HG03439 (cell line): ENCODE measurements around the gene CXCL14.
A peak's percentile ranks its signal among the peaks of the same experiment; 100 is the strongest.

Experiments used
- ATAC-seq: cut with Tn5 transposase; IDR thresholded peaks from one replicate; pipeline ENCODE4 v1.9.1; 2021; ENCODE audit warnings: mild to moderate bottlenecking, moderate library complexity; ENCODE audit not compliant: unreplicated experiment

The CXCL14 gene

DNA sequence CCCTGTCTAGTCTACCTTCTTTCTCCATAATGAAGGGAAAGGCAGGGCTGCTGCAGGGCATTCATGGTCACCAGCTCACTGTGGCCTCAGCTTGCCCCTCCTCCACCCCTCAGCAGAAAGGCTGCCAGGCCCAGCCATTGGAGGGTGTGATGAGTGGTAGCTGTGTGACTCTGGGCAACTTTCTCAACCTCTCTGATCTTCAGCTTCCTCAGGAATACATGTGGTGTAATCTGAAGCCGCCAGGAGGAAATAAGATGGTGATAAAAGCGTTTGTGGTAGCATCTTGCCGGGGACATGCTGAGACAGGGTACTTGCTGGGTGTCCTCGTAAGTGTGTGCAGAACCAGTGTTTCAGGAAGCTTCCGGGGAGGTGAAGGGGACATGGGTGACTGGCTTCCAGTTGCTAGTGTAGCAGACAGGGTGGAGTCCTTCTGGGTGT, 9.8 kb downstream of the CXCL14 start:
- no peak for ATAC-seq

DNA sequence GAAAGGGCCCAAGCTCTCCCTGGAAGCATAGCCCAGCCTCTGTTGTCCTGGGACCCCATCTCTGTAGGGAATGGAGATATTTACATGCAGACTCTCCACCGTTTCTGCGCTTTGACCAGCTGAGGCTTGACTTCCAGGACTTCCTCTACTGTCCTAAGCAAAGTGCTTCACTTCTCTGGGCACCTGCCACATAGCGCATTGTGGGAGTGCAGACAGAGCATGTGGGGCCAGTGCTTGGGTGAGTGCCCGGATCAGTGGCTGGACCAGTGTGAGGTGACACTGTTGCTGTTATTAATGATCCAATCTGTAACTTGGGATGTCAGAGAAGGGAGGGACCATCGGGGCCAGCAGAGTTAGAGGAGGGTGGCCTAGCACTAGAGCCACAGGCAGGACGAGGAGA, 10.5 kb downstream of the CXCL14 start:
- no peak for ATAC-seq

DNA sequence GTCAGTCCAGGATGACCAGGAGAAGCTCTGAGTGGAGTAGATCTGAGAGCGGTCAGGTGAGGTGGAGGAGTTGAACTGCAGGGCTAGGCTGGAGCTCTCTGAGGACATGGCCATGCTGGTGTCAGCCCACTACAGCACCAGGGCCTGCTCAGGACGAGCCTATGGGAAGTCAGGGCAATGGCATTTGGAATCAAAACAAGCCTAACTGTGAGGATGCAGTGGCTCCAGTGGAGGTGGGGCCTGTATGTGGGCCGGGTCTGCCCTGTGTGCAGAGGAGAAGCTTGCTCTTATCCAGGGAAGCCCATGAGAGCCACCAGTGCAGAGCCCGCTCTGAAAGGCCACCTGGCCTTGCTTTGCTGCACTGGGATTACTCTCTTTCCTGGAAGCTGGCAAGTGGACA, 11.1 kb downstream of the CXCL14 start:
- no peak for ATAC-seq

DNA sequence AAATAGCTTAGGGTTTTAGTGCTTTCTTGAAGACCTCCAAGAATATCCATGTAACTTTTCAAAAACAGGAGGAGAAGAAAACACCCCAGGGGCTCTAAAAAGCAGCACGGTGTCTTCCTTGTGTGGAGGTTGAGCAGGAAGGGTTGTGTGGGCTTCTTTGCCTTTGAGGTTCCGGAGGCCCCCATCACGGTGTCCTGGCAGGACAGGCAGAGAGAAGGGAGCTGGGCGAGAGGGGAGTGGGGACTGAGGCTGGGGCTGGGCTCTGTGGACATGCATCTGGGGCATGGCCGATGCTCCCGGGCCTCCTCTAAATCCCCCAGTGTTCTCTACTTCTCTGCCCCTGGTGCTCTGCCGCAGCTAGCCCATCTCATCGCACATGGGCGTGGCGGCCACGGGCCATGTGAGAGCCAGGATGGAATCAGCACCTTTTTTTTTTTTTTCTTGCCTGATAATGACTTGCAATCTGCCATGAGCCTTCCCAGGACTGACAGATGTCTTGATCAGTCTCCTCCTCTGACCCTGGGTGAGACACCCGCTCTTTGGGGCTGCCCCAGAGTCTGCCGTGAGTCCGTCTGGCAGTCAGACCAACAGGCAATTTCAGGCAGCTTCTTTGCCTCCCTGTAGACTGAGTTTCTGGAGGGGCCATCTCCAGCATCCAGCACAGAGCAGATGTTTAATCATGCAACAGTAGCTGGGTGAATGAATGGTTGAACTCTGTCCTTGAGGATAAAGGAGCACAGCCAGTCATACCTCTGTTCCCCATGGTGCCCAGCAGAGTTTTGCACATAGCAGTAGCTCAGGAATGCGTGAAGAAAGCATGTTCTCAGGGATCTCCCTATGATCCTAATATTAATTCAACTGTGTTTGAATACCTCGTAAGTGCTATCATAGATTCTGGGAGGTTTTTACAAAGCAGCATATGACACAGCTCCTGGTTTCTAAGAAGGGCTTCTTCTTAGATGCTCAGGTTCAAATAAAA, 12.1 kb downstream of the CXCL14 start:
- ATAC-seq, result no peak

DNA sequence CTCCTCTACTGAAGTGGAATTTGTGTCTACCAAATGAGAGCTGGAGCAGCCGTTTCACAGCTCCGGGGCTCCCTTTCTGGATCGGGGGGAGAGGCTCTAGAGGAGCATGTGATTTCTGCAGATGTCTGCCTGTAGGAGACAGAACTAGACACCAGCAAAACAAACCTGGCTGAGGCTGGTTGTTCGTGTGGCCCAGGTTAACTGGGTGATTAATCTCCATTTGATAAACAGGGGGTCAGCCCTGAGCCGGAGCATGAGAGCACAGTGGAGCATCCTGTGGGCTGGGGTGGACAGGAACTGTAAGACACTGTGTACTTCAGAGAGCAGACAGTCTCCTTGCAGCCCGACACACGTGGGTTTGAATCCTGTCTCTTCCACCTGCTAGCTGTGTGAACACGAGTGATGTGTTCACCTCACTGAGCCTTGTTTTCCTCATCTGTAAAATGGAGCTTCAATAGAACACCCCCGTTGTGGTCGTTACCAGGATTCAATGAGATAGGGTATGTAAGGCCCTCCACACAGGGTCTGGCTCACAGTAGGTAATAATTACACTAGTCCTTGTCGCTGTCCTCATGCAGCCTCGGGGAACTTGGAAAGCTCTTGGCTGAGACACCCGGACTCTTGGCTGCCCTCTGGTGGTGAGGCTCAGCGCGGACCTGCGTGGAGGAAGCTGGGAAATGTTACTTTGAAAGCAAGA, 12.9 kb downstream of the CXCL14 start:
- no peak for ATAC-seq

DNA sequence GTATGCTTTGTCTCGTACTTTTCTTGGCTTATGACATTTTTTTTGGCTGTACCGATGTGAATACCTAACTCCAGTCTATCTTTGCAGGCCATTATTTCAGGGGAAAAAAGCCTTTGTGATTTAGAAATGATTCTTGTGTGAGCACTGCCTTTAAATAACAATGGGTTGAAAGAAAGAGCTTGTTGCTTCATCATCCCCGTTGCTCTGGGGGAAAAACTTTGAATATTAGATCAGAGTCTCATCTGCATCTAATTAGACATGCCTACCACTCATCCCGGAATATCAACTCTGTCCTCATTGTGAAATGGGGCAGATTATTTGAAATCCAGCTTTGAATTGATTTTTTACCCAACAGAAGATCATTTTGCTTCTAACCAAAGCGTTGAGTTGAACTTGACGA, 13.5 kb downstream of the CXCL14 start:
- ATAC-seq, result no peak

DNA sequence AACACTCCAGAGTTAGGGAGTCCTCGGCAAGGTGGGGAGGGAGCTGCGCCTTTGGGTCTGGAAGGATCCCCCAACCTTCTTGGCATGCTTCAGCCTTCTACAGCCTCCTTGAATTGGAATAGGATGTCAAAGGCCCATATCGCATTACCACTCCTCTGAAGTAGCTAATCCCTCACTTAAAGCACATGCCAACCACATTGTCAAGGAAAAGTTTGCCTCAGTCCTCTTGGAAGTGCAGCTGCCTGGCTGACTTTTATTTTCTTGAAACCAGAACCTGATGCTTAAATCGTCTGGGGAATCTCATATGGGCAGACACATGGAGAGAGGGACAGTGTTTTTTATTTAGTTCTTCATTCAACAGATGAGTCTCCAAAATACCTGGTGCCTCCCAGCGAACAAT, 14.5 kb downstream of the CXCL14 start:
- no peak for ATAC-seq

DNA sequence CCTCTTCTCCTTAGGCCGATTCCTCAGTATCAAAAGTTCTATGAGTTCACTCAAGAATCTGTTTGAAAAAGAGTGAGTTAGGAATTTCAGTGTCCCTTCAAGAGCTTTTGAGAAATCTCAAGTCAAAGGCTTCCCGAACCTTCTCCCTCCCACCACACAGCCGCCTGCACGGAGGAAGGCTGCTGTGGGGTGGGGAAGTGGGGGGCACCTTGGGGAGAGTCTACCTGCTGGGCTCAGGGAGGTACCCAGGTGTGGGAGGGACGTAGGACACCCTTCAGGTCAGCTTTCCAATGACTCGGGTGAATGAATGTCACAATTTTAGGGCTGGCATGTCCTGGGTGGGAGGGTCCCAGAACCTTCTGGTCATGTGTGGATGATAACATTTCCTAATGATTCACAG, 17.5 kb downstream of the CXCL14 start:
- no peak for ATAC-seq

DNA sequence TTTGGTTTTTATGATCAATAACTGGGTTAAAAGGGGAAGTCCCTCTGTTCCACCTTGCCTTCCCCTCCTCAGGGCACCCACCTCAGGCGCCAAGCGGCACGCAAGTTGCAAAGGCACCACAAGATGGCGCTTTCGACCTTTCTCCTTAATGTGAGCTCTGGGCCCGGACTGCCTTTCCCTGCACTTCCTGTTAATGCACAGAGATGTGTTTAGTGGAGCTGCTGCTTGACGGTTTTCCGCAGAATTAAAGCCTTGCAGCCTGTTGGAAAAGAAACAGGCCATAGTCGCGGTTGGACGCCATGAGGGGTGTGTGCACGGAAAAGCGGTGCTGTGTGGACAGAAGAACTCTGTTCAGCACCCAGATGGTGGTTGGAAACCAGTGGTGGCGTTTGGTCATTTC, 17.9 kb downstream of the CXCL14 start:
- ATAC-seq, result peak; percentile 91

DNA sequence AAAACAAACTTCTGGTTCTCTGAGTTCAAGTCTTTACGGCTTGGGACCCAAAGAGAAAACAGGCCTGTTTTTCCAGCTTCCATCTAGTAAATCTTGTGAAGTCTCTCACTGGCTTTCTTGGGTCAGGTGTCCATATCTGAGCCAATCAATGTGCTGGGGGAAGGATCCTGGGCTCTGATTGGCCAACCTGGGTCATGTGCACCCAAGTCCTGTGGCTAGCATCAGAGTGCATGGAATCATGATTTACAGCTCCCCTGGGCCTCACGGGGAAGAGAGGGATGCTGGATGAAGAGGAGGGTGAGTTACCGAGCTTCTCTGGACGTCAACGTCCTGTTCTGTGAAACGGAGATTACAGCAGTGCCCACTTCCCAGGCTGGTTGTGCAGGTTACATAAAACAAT, 19.4 kb downstream of the CXCL14 start:
- no peak for ATAC-seq

DNA sequence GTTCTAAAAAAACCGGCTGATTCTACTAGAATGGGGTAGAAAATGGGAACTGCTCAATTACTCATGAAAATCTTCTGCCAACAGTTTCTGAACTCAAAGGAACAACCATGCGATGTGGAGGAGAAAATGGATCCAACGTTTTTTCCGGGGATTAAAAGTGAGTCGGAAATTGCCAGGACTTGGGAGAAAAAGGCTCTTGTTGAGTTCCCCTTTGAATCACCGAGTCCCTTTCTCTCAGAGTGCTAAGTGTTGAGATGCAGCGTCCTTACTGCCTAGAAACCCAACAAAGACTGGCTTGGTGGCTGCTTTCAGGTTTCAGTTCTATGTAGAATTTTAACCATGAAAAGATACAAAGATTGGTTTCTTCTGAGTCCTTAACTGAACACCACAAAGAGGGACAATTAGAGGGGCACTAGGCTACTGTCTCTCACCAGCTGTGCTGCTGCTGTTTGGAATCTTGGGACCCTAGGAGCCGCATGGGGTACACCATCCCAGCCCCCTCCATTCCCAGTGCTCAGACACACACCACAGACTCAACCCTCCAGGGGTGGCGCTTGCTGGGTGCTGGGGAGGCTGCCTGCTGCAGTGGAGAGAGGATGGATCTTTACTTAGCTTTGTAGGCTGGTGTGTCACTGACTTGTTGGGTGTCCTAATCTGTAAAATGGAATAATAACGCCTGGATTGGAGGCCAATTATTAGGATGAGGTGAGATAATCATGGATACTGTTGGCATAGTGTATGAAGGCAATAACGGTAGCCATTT, 21.5 kb downstream of the CXCL14 start:
- ATAC-seq, result no peak

DNA sequence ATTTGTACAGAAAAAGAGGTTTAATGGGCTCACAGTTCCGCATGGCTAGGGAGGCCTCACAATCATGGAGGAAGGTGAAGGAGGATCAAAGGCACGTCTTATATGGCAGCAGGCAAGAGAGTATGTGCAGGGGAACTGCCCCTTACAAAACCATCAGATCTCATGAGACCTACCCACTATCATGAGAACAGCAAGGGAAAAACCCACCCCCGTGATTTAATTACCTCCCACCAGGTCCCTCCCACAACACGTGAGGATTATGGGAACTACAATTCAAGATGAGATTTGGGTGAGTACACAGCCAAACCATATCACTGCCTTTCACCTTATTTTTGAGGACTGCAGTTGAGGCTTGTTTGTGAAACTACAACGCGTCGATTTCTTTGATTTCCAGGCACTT, 22.2 kb downstream of the CXCL14 start:
- ATAC-seq, result no peak

DNA sequence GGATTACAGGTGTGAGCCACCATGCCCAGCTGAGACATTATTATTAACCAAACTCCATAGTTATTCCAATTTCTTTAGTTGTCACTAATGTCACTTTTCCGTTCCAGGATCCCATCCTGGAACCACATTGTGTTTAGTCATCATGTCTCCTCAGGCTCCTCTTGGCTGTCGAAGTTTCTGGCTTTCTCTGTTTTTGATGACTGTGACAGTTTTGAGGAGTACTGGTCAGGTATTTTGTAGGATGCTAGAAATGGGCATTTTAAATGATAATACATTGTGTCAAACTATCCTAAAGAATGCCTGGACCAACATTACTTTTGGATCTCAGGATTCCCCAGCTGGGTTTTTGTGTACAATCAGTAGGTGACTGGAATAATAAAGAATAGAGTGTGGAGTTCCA, 23.3 kb downstream of the CXCL14 start:
- no peak for ATAC-seq

DNA sequence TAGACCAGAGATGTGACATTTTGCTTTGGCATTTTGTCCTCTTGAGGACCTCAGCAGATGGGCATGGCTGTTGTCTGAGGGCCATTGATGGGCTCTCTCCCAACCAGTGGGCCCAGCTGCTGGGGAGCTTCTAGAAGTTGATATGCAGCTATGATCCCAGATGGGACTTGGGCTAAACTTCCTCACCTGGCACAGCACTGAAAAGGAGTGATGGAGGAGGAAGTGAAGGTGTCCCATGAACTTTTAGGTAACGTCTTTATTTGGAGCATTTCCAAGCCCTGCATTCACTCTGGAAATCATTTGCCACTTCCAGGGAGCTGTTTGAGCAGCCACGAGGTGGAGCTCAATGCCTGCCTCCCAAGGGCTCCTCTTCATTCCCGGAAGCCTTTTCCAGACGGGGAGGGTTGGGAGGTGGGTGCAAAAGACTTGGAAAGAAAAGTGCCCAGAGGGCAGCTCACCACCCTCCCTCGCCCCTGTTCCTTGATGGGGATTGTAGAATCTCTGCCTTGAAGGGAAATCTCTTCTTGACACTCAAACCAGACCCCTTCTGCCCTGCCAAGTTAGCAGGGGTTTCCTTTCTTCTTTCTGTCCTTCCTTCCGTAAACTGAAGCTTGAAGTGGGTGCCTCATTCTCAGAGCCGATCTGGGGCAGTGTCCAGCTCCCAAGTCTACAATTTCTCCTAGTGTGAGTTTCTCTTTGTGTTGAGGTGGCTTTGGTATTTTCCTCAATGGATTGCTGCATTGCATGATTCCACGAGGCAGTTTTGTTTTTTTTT, 24.9 kb downstream of the CXCL14 start:
- no peak for ATAC-seq

DNA sequence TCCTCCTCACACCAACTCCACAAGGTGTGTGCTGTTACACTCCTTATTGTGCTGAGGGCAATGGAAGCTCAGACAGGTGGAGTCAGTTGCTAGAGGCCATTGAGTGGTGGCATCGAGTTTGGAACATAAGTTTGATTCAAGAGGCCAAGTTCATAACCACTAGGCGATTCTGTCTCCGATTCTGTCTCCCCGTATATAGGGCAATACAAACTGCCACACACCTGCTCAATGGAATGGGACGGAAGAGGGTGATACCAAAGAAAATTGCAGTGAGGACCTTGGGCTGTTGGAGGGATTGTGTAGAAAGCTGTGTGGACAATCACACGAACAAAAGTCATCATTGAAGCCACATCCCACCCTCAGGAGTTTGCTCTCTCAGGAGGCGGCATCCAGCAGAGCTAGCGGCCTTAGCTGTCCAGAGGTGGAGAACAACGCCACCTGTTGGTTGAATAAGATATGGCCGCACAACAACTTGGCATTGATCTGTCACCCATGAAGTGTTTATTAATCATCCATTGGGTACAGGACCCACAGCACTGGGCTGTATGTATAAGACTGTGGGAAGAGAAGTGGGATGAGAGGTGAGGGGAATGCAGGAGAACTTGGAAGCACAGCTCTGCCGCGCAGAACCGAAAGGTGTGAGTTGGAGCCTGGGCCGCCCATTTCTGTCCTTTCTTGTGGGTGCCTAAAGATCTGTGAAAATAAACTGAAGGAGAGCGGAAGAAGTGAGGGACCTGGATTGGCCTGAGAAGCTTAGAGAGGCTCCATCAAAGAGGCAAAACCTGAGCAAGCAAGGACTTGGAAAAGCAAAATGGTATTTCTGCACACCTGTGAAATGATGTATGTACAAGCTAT, 27.0 kb downstream of the CXCL14 start:
- ATAC-seq, result peak; percentile 53

DNA sequence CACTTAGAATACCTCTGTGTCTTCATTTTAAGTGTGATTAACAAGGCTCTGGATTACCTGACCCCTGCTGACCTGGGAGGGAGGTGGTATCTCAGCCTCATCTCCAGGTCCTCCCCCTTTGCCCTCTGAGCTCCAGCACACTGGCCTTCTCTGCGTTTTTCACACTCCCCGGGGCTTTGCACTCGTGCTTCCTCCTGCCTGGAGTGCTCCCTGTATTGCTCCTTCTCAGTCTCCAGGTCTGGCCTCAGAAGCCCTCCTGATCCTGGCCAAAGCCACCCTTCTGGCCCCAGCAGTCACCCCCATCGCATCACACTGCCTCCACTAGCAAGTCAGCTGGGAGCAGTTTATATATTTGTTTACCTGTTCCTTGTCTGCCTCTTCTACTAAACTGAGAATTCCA, 29.4 kb downstream of the CXCL14 start:
- no peak for ATAC-seq

DNA sequence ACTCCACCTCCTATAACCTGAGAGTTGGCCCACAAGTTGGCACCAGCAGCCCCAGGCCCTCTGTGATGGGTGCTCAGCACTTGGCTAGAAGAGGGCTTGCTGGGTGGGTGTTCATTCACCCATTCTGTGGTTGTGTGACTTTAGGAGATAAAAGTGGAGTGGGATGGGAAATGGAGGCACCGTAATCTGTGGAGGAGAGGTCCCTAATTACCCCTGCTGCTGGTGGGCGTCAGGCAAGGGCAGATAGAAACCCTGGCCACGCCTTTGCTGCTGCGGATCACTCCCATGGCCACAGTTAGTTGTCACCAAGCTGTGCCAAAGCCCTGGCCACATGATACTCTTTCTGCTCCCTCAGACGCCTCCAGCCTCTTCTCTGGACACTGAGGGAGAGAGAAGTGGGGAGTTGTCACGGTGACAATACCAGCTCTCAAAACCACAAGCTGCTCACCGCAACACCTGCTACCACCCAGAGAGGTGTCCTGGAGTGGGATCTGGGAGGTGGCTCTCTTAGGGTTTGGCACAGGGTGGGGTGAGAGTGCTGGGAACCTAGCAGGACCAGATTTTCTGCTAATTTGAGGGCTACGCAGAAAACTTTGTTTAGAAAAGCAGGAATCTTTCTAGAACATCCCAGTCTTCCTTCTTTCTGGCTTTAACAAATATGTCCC, 31.1 kb downstream of the CXCL14 start:
- ATAC-seq, result no peak

DNA sequence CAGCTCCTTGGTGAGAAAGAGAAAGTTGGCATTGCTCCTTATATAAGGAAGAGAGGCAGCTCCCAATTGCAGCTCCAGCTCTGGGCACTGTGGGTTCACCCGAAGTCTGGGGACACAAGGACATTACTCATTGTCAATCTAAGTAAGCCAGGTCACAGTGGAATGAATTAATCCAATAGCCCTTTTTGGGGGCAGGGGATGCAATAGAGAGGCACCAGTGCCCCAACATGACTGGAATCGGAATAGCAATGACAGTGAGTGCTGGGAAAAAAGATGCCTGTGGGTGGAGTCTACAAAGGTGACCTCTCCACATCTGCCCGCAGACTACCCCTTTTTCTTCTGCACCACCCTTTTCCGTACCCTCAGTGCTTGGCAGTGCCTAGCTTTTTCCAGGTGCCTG, 31.9 kb downstream of the CXCL14 start:
- ATAC-seq, result no peak

DNA sequence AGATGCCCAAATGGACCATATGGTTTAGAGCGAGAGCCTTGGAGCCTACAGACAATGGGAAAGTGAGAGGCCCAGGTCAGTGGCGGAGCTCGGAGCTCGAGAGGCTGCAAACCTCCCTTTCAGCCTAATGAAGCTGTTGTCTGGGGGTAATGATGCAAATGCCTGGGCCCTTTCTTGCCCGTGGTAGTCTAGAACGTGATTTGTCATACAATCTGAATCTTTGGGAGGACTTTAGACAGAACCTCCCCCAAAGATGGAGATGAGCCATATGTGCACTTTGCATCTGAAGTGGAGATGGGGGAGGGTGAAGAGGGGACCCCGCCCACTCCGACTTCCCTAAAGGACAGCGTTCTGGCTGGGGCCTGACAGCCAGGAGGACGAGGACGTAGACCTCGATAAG, 32.7 kb downstream of the CXCL14 start:
- ATAC-seq, result no peak
